HEK293 (cell line): ENCODE results near the gene SYNPO2.
A peak's percentile ranks its signal among the peaks of the same experiment; 100 is the strongest.

ENCODE experiments used
- CTCF ChIA-PET: fragments of 350-600 bp; formaldehyde crosslinking; extraction: SDS; loops from one replicate; lab custom pipeline; 2021; ENCODE audit warnings: antibody characterized with exemption; lab: Yijun Ruan, JAX
- POLR2A ChIA-PET: fragments of 300-600 bp; formaldehyde crosslinking; extraction: SDS; loops from one replicate; lab custom pipeline; 2020; ENCODE audit warnings: antibody characterized with exemption, inconsistent platforms; lab: Yijun Ruan, JAX
- H3K27ac ChIP-seq: fragments of 200-500 bp; sonication (Bioruptor generic); 2 replicates; pipeline ENCODE4 v1.5.1; 2014; ENCODE audit warnings: low read depth, low read length, control low read depth, inconsistent platforms; ENCODE audit errors: extremely low read depth
- H3K36me3 ChIP-seq, 2 experiments: fragments of 200-500 bp in 1 of 2; sonication (Bioruptor generic) in 1 of 2; 1 replicate in 1 of 2; 2 replicates in 1 of 2; pipeline ENCODE4 v1.5.1; 2014 to 2017; ENCODE audit warnings: inconsistent platforms in 2 of 2, low read length in 2 of 2; ENCODE audit not compliant: control insufficient read depth in 2 of 2, insufficient read depth in 1 of 2
- H3K4me1 ChIP-seq: fragments of 200-500 bp; sonication (Bioruptor generic); 2 replicates; pipeline ENCODE4 v1.5.1; 2014; ENCODE audit warnings: mild to moderate bottlenecking, low read length, inconsistent platforms; ENCODE audit not compliant: control insufficient read depth, insufficient read depth
- H3K4me3 ChIP-seq: 2 replicates; pipeline ENCODE4 v1.5.1; 2011; ENCODE audit warnings: low read depth, mild to moderate bottlenecking, control low read depth, low read length, moderate library complexity
- H3K9me3 ChIP-seq: fragments of 200-500 bp; sonication (Bioruptor generic); 2 replicates; pipeline ENCODE4 v1.5.1; 2014; ENCODE audit warnings: low read depth, low read length, inconsistent platforms; ENCODE audit not compliant: control insufficient read depth, insufficient read depth
- GFI1B ChIP-seq: fragments of 450-650 bp; formaldehyde crosslinking; IDR thresholded peaks from 2 replicates; pipeline ENCODE4 v1.5.1; 2016; ENCODE audit warnings: missing biosample characterization, missing genetic modification characterization
- KLF16 ChIP-seq: fragments of 450-650 bp; formaldehyde crosslinking; IDR thresholded peaks from 2 replicates; pipeline ENCODE4 v1.5.1; 2017; ENCODE audit warnings: missing biosample characterization, missing genetic modification characterization
- PRDM1 ChIP-seq: fragments of 450-650 bp; formaldehyde crosslinking; IDR thresholded peaks from 2 replicates; pipeline ENCODE4; 2016; ENCODE audit warnings: missing biosample characterization, missing genetic modification characterization
- PRDM10 ChIP-seq: fragments of 450-650 bp; formaldehyde crosslinking; IDR thresholded peaks from 2 replicates; pipeline ENCODE4 v1.5.1; 2016; ENCODE audit warnings: missing biosample characterization, missing genetic modification characterization
- REST ChIP-seq: fragments of 450-650 bp; formaldehyde crosslinking; IDR thresholded peaks from 2 replicates; pipeline ENCODE4 v1.5.1; 2016; ENCODE audit warnings: missing biosample characterization, missing genetic modification characterization
- SETDB1 ChIP-seq: IDR thresholded peaks from one replicate; pipeline ENCODE4 v1.6.1; 2017; ENCODE audit warnings: mild to moderate bottlenecking, low read length, moderate library complexity, mixed read lengths; ENCODE audit not compliant: insufficient read length
- TCF7L2 ChIP-seq: IDR thresholded peaks from 2 replicates; pipeline ENCODE4 v1.6.1; 2011; ENCODE audit warnings: low read depth, mild to moderate bottlenecking, inconsistent platforms, low read length, moderate library complexity, borderline replicate concordance
- ZBTB6 ChIP-seq: fragments of 450-650 bp; formaldehyde crosslinking; IDR thresholded peaks from 2 replicates; pipeline ENCODE4 v1.5.1; 2017; ENCODE audit warnings: missing biosample characterization, missing genetic modification characterization
- ZFP69B ChIP-seq: fragments of 450-650 bp; formaldehyde crosslinking; IDR thresholded peaks from 2 replicates; pipeline ENCODE4 v1.5.1; 2016; ENCODE audit warnings: missing biosample characterization, missing genetic modification characterization
- ZNF324 ChIP-seq: fragments of 450-650 bp; formaldehyde crosslinking; IDR thresholded peaks from 2 replicates; pipeline ENCODE4 v1.5.1; 2016; ENCODE audit warnings: missing biosample characterization, missing genetic modification characterization
- ZNF335 ChIP-seq: fragments of 450-650 bp; formaldehyde crosslinking; conservative IDR thresholded peaks from 2 replicates; pipeline ENCODE4 v1.5.1; 2016; ENCODE audit warnings: missing biosample characterization, missing genetic modification characterization
- ZNF37A ChIP-seq: fragments of 450-650 bp; IDR thresholded peaks from 2 replicates; pipeline ENCODE4 v1.5.1; 2018; ENCODE audit warnings: missing biosample characterization, missing genetic modification characterization
- ZNF433 ChIP-seq: fragments of 450-650 bp; formaldehyde crosslinking; IDR thresholded peaks from 2 replicates; pipeline ENCODE4 v1.5.1; 2016; ENCODE audit warnings: missing biosample characterization, missing genetic modification characterization, low read depth
- ZNF629 ChIP-seq: fragments of 450-650 bp; formaldehyde crosslinking; IDR thresholded peaks from 2 replicates; pipeline ENCODE4 v1.5.1; 2017; ENCODE audit warnings: missing biosample characterization, missing genetic modification characterization
- ZNF692 ChIP-seq: fragments of 450-650 bp; formaldehyde crosslinking; IDR thresholded peaks from 2 replicates; pipeline ENCODE4 v1.5.1; 2016; ENCODE audit warnings: missing biosample characterization, missing genetic modification characterization
- ZNF776 ChIP-seq: fragments of 450-650 bp; formaldehyde crosslinking; IDR thresholded peaks from 2 replicates; pipeline ENCODE4 v1.5.0; 2017; ENCODE audit warnings: missing biosample characterization, missing genetic modification characterization, borderline replicate concordance
- ZSCAN5A ChIP-seq: fragments of 450-650 bp; formaldehyde crosslinking; IDR thresholded peaks from 2 replicates; pipeline ENCODE4 v1.5.1; 2016; ENCODE audit warnings: missing biosample characterization, missing genetic modification characterization

The SYNPO2 gene

GRCh38 chr4:119025420-119025819 lies 136.8 kb downstream of the SYNPO2 start:
- Histone ChIP-seq H3K36me3 (no peaks in the 10 kb centered on the region), H3K4me1 (peaks cover 4% of the 10 kb centered on the region), H3K9me3 (no peaks in the 10 kb centered on the region), H3K27ac (no peak overlapping the region), H3K4me3 (no peak overlapping the region)
- CTCF ChIA-PET: interaction anchor here (1.0 to 1.3 kb wide), 2 partner anchors 15 to 16 kb away, joined by 4 to 5 read pairs; no protein-coding TSS in a partner anchor
- POLR2A ChIA-PET: no interaction called here
- TF ChIP-seq ZNF335 (tag by site-specific recombination) (peak; percentile 24; the same call in 1 of the 2 replicates), GFI1B (no peak), ZNF629 (no peak)

GRCh38 chr4:119025916-119026661 lies 137.4 kb downstream of the SYNPO2 start:
- Histone ChIP-seq H3K27ac (no peak overlapping the region), H3K4me1 (peaks cover 4% of the 10 kb centered on the region), H3K9me3 (no peaks in the 10 kb centered on the region), H3K4me3 (no peak overlapping the region), H3K36me3 (no peaks in the 10 kb centered on the region)
- CTCF ChIA-PET: interaction anchor here (1.0 to 1.3 kb wide), 2 partner anchors 14 to 15 kb away, joined by 4 to 5 read pairs; no protein-coding TSS in a partner anchor
- POLR2A ChIA-PET: no interaction called here
- TF ChIP-seq ZNF692 (tag by site-specific recombination) (peak; percentile 84), ZFP69B (tag by site-specific recombination) (peak; percentile 73; the same call in 1 of the 2 replicates), PRDM10 (tag by site-specific recombination) (no peak), ZNF335 (tag by site-specific recombination) (peak; percentile 30; the same call in 1 of the 2 replicates)

- POLR2A ChIA-PET: no interaction called here
- H3K27ac ChIP-seq: no peak overlapping the region
- CTCF ChIA-PET: interaction anchor here (1.0 to 1.3 kb wide), 2 partner anchors 13 to 14 kb away, joined by 3 to 5 read pairs; no protein-coding TSS in a partner anchor
- TF ChIP-seq KLF16 (tag by site-specific recombination): no peak
- TF ChIP-seq ZSCAN5A (tag by site-specific recombination): no peak
- TF ChIP-seq SETDB1: no peak
- TF ChIP-seq TCF7L2: no peak
- TF ChIP-seq ZNF324 (tag by site-specific recombination): no peak
- TF ChIP-seq ZBTB6 (tag by site-specific recombination): no peak
- TF ChIP-seq ZNF37A: no peak
- TF ChIP-seq PRDM1 (tag by site-specific recombination): no peak
- TF ChIP-seq ZNF433 (tag by site-specific recombination): no peak
- no peak for TF ChIP-seq REST
- TF ChIP-seq ZNF776 (tag by site-specific recombination): no peak
Observed at GRCh38 chr4:119026662-119027444, 138.2 kb downstream of the SYNPO2 start.

More at GRCh38 chr4:119026662-119027444, 138.2 kb downstream of the SYNPO2 start:
- H3K36me3 ChIP-seq: no peaks in the 10 kb centered on the region
- H3K4me3 ChIP-seq: no peak overlapping the region
- peaks cover 4% of the 10 kb centered on the region for H3K4me1 ChIP-seq
- H3K9me3 ChIP-seq: no peaks in the 10 kb centered on the region
